Measurements from ENCODE around the gene RNASE8.

RNASE8 gene

DNA sequence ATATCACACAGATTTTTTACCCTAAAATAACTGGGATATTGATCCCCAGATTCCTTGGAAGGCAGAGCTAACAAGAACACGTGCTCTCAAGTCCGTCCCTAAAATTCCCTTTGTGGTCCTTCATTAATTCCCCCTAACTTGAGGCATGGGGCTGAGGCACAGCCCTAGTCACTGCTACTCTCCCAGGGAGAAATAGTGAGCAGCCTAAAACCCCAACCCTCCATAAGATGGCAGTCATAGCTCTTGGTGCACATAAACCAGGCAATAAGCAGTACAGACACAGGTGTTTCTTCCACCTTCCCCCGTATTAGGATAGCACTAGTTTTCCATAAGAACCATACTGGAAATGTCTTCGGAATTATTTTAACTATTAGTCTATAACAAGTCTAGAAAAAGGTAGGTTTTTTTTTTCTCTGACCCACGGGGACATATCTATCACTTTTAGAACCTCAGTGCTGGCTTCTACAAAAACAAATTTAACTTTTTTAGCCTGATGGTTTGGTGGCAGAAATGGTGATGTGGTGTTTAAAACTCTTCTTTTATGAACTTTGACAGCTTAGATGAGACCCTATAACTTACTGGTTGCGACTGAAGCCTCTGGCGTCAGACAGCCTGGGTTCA, 9.4 kb downstream of the RNASE8 start:
- Histone ChIP-seq H3K36me3 (no peaks in the 10 kb centered on the region), H3K4me2 (no peak overlapping the region), H3K9me3 (replicated peaks in 1 of 11) (no peaks in the 10 kb centered on the region), H3K27me3 (peaks cover 10 to 22% (median 18%) of the 10 kb centered on the region in 11 experiments; a peak in 21 of 22 replicates), H3K4me3 (no peak overlapping the region), H4K20me1 (peaks cover 0 to 14% (median 0%) of the 10 kb centered on the region in 11 experiments; a peak in 4 of 22 replicates), H3K4me1 (peaks cover 18 to 46% (median 40%) of the 10 kb centered on the region in 10 experiments), H3K9ac (no peak overlapping the region), H3K27ac (no peak overlapping the region)
- TF ChIP-seq Cebpa-rat (IDR thresholded peaks at IDR 0.05): no peak

GRCh38 chr14:21068521-21069387, 11.1 kb downstream of the RNASE8 start:
- Histone ChIP-seq H3K9ac (peak overlapping the region; percentile 84 to 90 (median 86); a peak in 21 of 22 replicates), H3K4me2 (peak overlapping the region; percentile 88 to 99 (median 98)), H3K27ac (peak overlapping the region in 6 of 11 experiments; percentile 92 to 97 (median 93); a peak in 6 of 22 replicates), H3K4me3 (peak overlapping the region; percentile 71 to 87 (median 78)), H4K20me1 (peaks cover 0 to 14% (median 0%) of the 10 kb centered on the region in 11 experiments; a peak in 5 of 22 replicates), H3K4me1 (peaks cover 36 to 48% (median 41%) of the 10 kb centered on the region in 10 experiments), H3K27me3 (peaks cover 10 to 22% (median 18%) of the 10 kb centered on the region in 11 experiments; a peak in 21 of 22 replicates), H3K9me3 (replicated peaks in 1 of 11) (no peaks in the 10 kb centered on the region), H3K36me3 (peaks cover 0 to 9% (median 0%) of the 10 kb centered on the region in 11 experiments; a peak in 10 of 22 replicates)
- TF ChIP-seq Cebpa-rat (IDR thresholded peaks at IDR 0.05): no peak

DNA sequence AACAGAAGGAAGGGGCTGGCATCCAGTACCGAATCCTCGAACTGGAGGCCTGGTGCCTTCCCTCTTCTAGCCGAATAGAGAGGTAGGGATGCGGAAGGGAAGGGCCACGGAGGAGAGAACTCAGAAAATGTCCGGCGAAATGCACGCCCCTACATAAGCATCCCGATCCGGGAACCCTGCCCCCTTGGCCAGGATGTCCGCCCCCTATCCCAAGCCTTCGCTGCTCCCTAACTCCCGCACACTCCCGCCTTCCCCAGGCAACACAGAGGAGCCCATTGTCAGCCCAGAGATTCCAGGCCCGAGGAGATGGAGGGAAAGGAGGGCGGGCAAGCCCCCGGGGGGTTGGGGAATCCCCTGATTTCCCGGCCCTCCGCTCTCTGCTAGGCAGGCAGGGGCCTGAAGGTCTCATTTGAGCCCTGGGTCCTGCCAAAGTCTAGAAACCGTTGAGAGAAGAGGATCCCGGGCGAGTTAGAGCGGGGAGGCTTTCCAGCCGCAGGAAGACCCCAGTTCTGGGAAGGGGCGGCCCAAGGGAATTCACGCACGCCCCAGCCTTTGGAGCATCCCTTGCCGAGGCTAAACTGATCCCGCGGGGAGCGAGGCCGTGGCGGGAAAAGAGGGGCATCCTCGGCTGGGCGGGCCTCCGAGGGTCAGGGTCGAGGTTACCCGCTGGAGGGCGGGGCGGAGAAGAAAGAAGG, 11.9 kb downstream of the RNASE8 start:
- peak overlapping the region; percentile 88 to 99 (median 98) for H3K4me2 ChIP-seq
- peaks cover 41 to 54% (median 48%) of the 10 kb centered on the region in 10 experiments for H3K4me1 ChIP-seq

DNA sequence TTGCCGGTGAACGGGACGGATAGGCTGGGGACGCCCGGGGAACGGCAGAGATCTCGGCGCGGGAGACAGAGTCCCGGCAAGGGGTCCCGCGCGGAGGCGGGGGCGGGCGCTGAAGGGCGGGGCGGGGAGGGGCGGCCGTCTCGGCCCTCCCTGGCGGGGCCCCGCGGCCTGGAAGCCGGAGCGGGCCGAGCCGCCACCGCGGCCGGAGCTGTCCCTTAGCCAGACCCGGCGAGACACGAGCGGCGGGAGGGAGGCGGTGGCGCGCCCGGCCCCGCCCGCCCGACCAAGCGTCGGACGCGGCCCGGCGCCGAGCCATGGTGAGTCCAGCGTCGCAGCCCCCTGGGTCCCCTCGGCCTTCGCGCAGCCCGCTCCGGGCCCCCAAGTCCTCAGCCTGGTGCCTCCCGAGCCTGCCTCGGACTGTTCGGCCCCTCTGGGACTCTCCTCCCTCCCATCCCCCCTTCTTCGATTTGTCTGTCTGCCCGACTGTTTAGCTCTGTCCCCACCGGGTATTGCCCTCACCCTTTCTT, 12.5 kb downstream of the RNASE8 start, which contains the start of gene ARHGEF40:
Gene ARHGEF40 (plus strand): TSS at position 222 of the 527 bp plus-strand sequence. CDS start 93 bp downstream, at position 315.
- Histone ChIP-seq H3K4me3 (peak within 1 kb of the TSS; percentile 71 to 87 (median 78)), H3K4me2 (peak within 1 kb of the TSS; percentile 88 to 99 (median 98)), H3K27ac (peak within 1 kb of the TSS; percentile 69 to 97 (median 92)), H3K36me3 (peaks cover 0 to 23% (median 12%) of the 10 kb centered on the region in 11 experiments; a peak in 16 of 22 replicates), H4K20me1 (peaks cover 0 to 14% (median 0%) of the 10 kb centered on the region in 11 experiments; a peak in 5 of 22 replicates), H3K27me3 (peaks cover 10 to 22% (median 18%) of the 10 kb centered on the region in 11 experiments; a peak in 21 of 22 replicates), H3K9me3 (replicated peaks in 1 of 11) (no peaks in the 10 kb centered on the region), H3K9ac (peak within 1 kb of the TSS; percentile 84 to 90 (median 86)), H3K4me1 (peaks cover 41 to 59% (median 51%) of the 10 kb centered on the region in 10 experiments)
- no peak for TF ChIP-seq Cebpa-rat (IDR thresholded peaks at IDR 0.05)

More for the DNA sequence above, 11.9 kb downstream of the RNASE8 start:
- peaks cover 0 to 14% (median 0%) of the 10 kb centered on the region in 11 experiments; a peak in 5 of 22 replicates for H4K20me1 ChIP-seq
- peak overlapping the region; percentile 71 to 87 (median 78) for H3K4me3 ChIP-seq
- peaks cover 0 to 17% (median 7%) of the 10 kb centered on the region in 11 experiments; a peak in 14 of 22 replicates for H3K36me3 ChIP-seq
- H3K27ac ChIP-seq: peak overlapping the region in 10 of 11 experiments; percentile 83 to 97 (median 92); a peak in 19 of 22 replicates
- H3K9ac ChIP-seq: peak overlapping the region; percentile 84 to 90 (median 86)
- peaks cover 10 to 22% (median 18%) of the 10 kb centered on the region in 11 experiments; a peak in 21 of 22 replicates for H3K27me3 ChIP-seq
- TF ChIP-seq Cebpa-rat (IDR thresholded peaks at IDR 0.05): no peak
- H3K9me3 ChIP-seq (replicated peaks in 1 of 11): no peaks in the 10 kb centered on the region

GRCh38 chr14:21070610-21071224, 13.1 kb downstream of the RNASE8 start:
- no peak for TF ChIP-seq Cebpa-rat (IDR thresholded peaks at IDR 0.05)
- H3K36me3 ChIP-seq: peaks cover 0 to 29% (median 18%) of the 10 kb centered on the region in 11 experiments; a peak in 19 of 22 replicates
- H3K9ac ChIP-seq: peak overlapping the region; percentile 84 to 90 (median 86)
- peaks cover 41 to 59% (median 51%) of the 10 kb centered on the region in 10 experiments for H3K4me1 ChIP-seq
- peak overlapping the region; percentile 69 to 97 (median 92) for H3K27ac ChIP-seq
- H3K27me3 ChIP-seq: peaks cover 10 to 22% (median 18%) of the 10 kb centered on the region in 11 experiments; a peak in 21 of 22 replicates
- H3K4me2 ChIP-seq: peak overlapping the region; percentile 88 to 99 (median 98)
- H4K20me1 ChIP-seq: peaks cover 0 to 15% (median 0%) of the 10 kb centered on the region in 11 experiments; a peak in 5 of 22 replicates
- peak overlapping the region; percentile 71 to 87 (median 78) for H3K4me3 ChIP-seq
- no peaks in the 10 kb centered on the region for H3K9me3 ChIP-seq (replicated peaks in 1 of 11)

DNA sequence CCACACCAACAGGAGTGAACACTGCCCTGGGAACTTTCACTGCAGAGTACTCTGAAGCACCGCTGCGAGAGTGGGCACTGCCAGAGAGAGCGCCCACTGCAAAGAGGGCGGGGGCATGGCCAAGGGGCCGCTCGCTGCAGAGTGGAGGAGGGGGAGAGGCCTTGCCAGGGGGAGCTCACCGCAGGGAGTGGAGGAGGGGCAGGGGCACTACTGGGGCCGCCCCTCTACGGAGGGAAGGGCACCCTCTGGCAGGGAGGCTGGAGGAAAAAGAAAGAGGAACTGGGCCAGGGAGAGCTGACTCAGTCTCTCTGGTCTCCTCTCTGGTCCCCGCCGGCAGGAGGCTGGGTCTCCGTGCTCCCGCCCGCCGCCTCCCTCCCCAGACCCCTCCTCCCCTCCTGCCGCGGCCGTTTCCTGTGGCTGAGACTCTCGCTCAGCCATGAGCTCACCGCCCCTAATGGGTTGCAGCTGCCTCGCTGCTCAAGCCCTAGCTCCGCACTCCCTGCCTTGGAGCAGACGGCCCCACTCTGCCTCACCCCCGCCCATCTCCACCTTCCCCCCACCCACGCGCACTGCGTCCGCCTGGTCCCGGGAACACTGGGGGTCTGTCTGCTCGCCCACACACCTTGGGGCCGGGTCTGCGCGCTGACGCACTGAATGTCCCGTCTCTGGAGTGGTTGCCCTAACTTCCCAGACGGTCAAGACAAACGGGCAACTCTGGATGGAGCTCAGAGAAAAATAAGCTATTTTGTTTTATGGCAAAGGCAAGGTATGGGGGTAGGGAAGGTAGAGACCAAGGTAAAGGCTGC, 13.8 kb downstream of the RNASE8 start:
- peak overlapping the region; percentile 69 to 97 (median 92) for H3K27ac ChIP-seq
- H3K27me3 ChIP-seq: peaks cover 10 to 22% (median 18%) of the 10 kb centered on the region in 11 experiments; a peak in 21 of 22 replicates
- peaks cover 0 to 15% (median 0%) of the 10 kb centered on the region in 11 experiments; a peak in 5 of 22 replicates for H4K20me1 ChIP-seq
- peaks cover 4 to 36% (median 25%) of the 10 kb centered on the region in 11 experiments; a peak in 21 of 22 replicates for H3K36me3 ChIP-seq
- H3K9ac ChIP-seq: peak overlapping the region; percentile 84 to 90 (median 86)
- H3K4me1 ChIP-seq: peaks cover 41 to 59% (median 51%) of the 10 kb centered on the region in 10 experiments
- TF ChIP-seq Cebpa-rat (IDR thresholded peaks at IDR 0.05): no peak
- H3K9me3 ChIP-seq (replicated peaks in 1 of 11): no peaks in the 10 kb centered on the region
- peak overlapping the region; percentile 88 to 99 (median 98) for H3K4me2 ChIP-seq
- H3K4me3 ChIP-seq: peak overlapping the region; percentile 71 to 87 (median 78)
